A549 (cell line): ENCODE results near the gene OPRL1.

Experiments
- BHLHE40 ChIP-seq: IDR thresholded peaks from 2 replicates; pipeline ENCODE4 v1.6.1; 2012; ENCODE audit warnings: low read depth, low read length, inconsistent platforms
- CHD2 ChIP-seq: fragments of 150-350 bp; IDR thresholded peaks from 2 replicates; pipeline ENCODE4 v1.6.1; 2014; ENCODE audit warnings: low read length; ENCODE audit not compliant: partially characterized antibody
- CTCF ChIP-seq: fragments of >200 bp; sonication (Bioruptor Twin); formaldehyde crosslinking; IDR thresholded peaks from 3 replicates; pipeline ENCODE4 v1.5.1; 2016
- EP300 ChIP-seq, 2 experiments: fragments of >200 bp; sonication (Bioruptor Twin); formaldehyde crosslinking; IDR thresholded peaks; 2 replicates in 1 of 2; 3 replicates in 1 of 2; pipeline ENCODE4 v1.6.1; 2016 to 2017
- HMGXB4 ChIP-seq: fragments of 250-450 bp; sonication (Bioruptor Pico); IDR thresholded peaks from 2 replicates; pipeline ENCODE4 v1.5.0; 2021; ENCODE audit warnings: mild to moderate bottlenecking, moderate library complexity, borderline replicate concordance
- KDM1A ChIP-seq: fragments of 200-600 bp; sonication (generic); IDR thresholded peaks from 2 replicates; pipeline ENCODE4 v1.6.1; 2016; ENCODE audit warnings: low read depth, mild to moderate bottlenecking
- POLR2A ChIP-seq: IDR thresholded peaks from 2 replicates; pipeline ENCODE4 v1.6.1; 2012; ENCODE audit warnings: mild to moderate bottlenecking, low read length
- SMC3 ChIP-seq: fragments of >200 bp; sonication (Bioruptor Twin); formaldehyde crosslinking; IDR thresholded peaks from 3 replicates; pipeline ENCODE4 v1.6.1; 2018; ENCODE audit warnings: inconsistent platforms

GRCh38 chr20:64091340-64091739 lies 11.5 kb downstream of the OPRL1 start:
- TF ChIP-seq SMC3 (no peak), CTCF (no peak), KDM1A (no peak), POLR2A (no peak), BHLHE40 (no peak), HMGXB4 (CRISPR knock-in tag) (no peak), CHD2 (no peak), EP300 (IDR thresholded peaks at IDR 0.05) (no peak)
